HEK293 (cell line): ENCODE measurements around the gene NCAPG2.

Experiments
- CTCF ChIA-PET: fragments of 350-600 bp; formaldehyde crosslinking; extraction: SDS; loops from one replicate; lab custom pipeline; 2021; ENCODE audit warnings: antibody characterized with exemption; lab: Yijun Ruan, JAX
- POLR2A ChIA-PET: fragments of 300-600 bp; formaldehyde crosslinking; extraction: SDS; loops from one replicate; lab custom pipeline; 2020; ENCODE audit warnings: antibody characterized with exemption, inconsistent platforms; lab: Yijun Ruan, JAX
- H3K27ac ChIP-seq: fragments of 200-500 bp; sonication (Bioruptor generic); 2 replicates; pipeline ENCODE4 v1.5.1; 2014; ENCODE audit warnings: low read depth, low read length, control low read depth, inconsistent platforms; ENCODE audit errors: extremely low read depth
- H3K36me3 ChIP-seq, 2 experiments: fragments of 200-500 bp in 1 of 2; sonication (Bioruptor generic) in 1 of 2; 1 replicate in 1 of 2; 2 replicates in 1 of 2; pipeline ENCODE4 v1.5.1; 2014 to 2017; ENCODE audit warnings: inconsistent platforms in 2 of 2, low read length in 2 of 2; ENCODE audit not compliant: control insufficient read depth in 2 of 2, insufficient read depth in 1 of 2
- H3K4me1 ChIP-seq: fragments of 200-500 bp; sonication (Bioruptor generic); 2 replicates; pipeline ENCODE4 v1.5.1; 2014; ENCODE audit warnings: mild to moderate bottlenecking, low read length, inconsistent platforms; ENCODE audit not compliant: control insufficient read depth, insufficient read depth
- H3K4me3 ChIP-seq: 2 replicates; pipeline ENCODE4 v1.5.1; 2011; ENCODE audit warnings: low read depth, mild to moderate bottlenecking, control low read depth, low read length, moderate library complexity
- H3K9me3 ChIP-seq: fragments of 200-500 bp; sonication (Bioruptor generic); 2 replicates; pipeline ENCODE4 v1.5.1; 2014; ENCODE audit warnings: low read depth, low read length, inconsistent platforms; ENCODE audit not compliant: control insufficient read depth, insufficient read depth
- AEBP2 ChIP-seq: fragments of 450-650 bp; formaldehyde crosslinking; IDR thresholded peaks from 2 replicates; pipeline ENCODE4 v1.5.1; 2016; ENCODE audit warnings: missing biosample characterization, missing genetic modification characterization, borderline replicate concordance
- GLIS2 ChIP-seq: fragments of 450-650 bp; formaldehyde crosslinking; IDR thresholded peaks from 2 replicates; pipeline ENCODE4 v1.5.1; 2016; ENCODE audit warnings: missing biosample characterization, missing genetic modification characterization
- KLF7 ChIP-seq: fragments of 450-650 bp; formaldehyde crosslinking; IDR thresholded peaks from 2 replicates; pipeline ENCODE4 v1.5.1; 2016; ENCODE audit warnings: missing biosample characterization, missing genetic modification characterization, borderline replicate concordance
- OVOL3 ChIP-seq: fragments of 450-650 bp; formaldehyde crosslinking; IDR thresholded peaks from 2 replicates; pipeline ENCODE4 v1.5.1; 2016; ENCODE audit warnings: missing biosample characterization, missing genetic modification characterization
- PRDM1 ChIP-seq: fragments of 450-650 bp; formaldehyde crosslinking; IDR thresholded peaks from 2 replicates; pipeline ENCODE4; 2016; ENCODE audit warnings: missing biosample characterization, missing genetic modification characterization
- ZBTB1 ChIP-seq: fragments of 450-650 bp; formaldehyde crosslinking; IDR thresholded peaks from 2 replicates; pipeline ENCODE4 v1.5.1; 2016; ENCODE audit warnings: missing biosample characterization, missing genetic modification characterization
- ZBTB20 ChIP-seq: fragments of 450-650 bp; formaldehyde crosslinking; IDR thresholded peaks from 2 replicates; pipeline ENCODE4 v1.5.1; 2016; ENCODE audit warnings: missing biosample characterization, missing genetic modification characterization
- ZNF112 ChIP-seq: fragments of 450-650 bp; formaldehyde crosslinking; IDR thresholded peaks from 2 replicates; pipeline ENCODE4 v1.5.0; 2017; ENCODE audit warnings: missing biosample characterization, missing genetic modification characterization
- ZNF121 ChIP-seq: fragments of 450-650 bp; formaldehyde crosslinking; IDR thresholded peaks from 2 replicates; pipeline ENCODE4 v1.5.1; 2016; ENCODE audit warnings: missing biosample characterization, missing genetic modification characterization
- ZNF132 ChIP-seq: fragments of 450-650 bp; formaldehyde crosslinking; IDR thresholded peaks from 2 replicates; pipeline ENCODE4 v1.5.1; 2017; ENCODE audit warnings: missing biosample characterization, missing genetic modification characterization, borderline replicate concordance
- ZNF140 ChIP-seq: fragments of 450-650 bp; formaldehyde crosslinking; IDR thresholded peaks from 2 replicates; pipeline ENCODE4 v1.5.1; 2016; ENCODE audit warnings: missing biosample characterization, missing genetic modification characterization
- ZNF146 ChIP-seq: fragments of 450-650 bp; formaldehyde crosslinking; IDR thresholded peaks from 2 replicates; pipeline ENCODE4 v1.5.1; 2016; ENCODE audit warnings: missing biosample characterization, missing genetic modification characterization
- ZNF23 ChIP-seq: fragments of 450-650 bp; formaldehyde crosslinking; IDR thresholded peaks from 2 replicates; pipeline ENCODE4 v1.5.1; 2016; ENCODE audit warnings: missing biosample characterization, missing genetic modification characterization, borderline replicate concordance
- ZNF239 ChIP-seq: fragments of 450-650 bp; formaldehyde crosslinking; IDR thresholded peaks from 2 replicates; pipeline ENCODE4 v1.5.1; 2016; ENCODE audit warnings: missing biosample characterization, missing genetic modification characterization
- ZNF398 ChIP-seq: fragments of 450-650 bp; formaldehyde crosslinking; IDR thresholded peaks from 2 replicates; pipeline ENCODE4 v1.5.1; 2017; ENCODE audit warnings: missing biosample characterization, missing genetic modification characterization
- ZNF449 ChIP-seq: fragments of 450-650 bp; formaldehyde crosslinking; IDR thresholded peaks from 2 replicates; pipeline ENCODE4 v1.5.1; 2017; ENCODE audit warnings: missing biosample characterization, mild to moderate bottlenecking, missing genetic modification characterization, moderate library complexity
- ZNF48 ChIP-seq: fragments of 450-650 bp; formaldehyde crosslinking; IDR thresholded peaks from 2 replicates; pipeline ENCODE4 v1.5.1; 2016; ENCODE audit warnings: missing biosample characterization, missing genetic modification characterization
- ZNF529 ChIP-seq: fragments of 450-650 bp; formaldehyde crosslinking; IDR thresholded peaks from 2 replicates; pipeline ENCODE4 v1.5.1; 2017; ENCODE audit warnings: missing genetic modification characterization, missing biosample characterization; ENCODE audit not compliant: insufficient replicate concordance
- ZNF530 ChIP-seq: fragments of 450-650 bp; formaldehyde crosslinking; IDR thresholded peaks from 2 replicates; pipeline ENCODE4 v1.5.1; 2016; ENCODE audit warnings: low read depth, missing biosample characterization, missing genetic modification characterization
- ZNF623 ChIP-seq: fragments of 450-650 bp; formaldehyde crosslinking; IDR thresholded peaks from 2 replicates; pipeline ENCODE4 v1.5.1; 2016; ENCODE audit warnings: missing biosample characterization, missing genetic modification characterization
- ZNF654 ChIP-seq: fragments of 450-650 bp; formaldehyde crosslinking; IDR thresholded peaks from 2 replicates; pipeline ENCODE4 v1.5.1; 2016; ENCODE audit warnings: low read depth, missing biosample characterization, missing genetic modification characterization
- ZNF777 ChIP-seq: fragments of 450-650 bp; formaldehyde crosslinking; IDR thresholded peaks from 2 replicates; pipeline ENCODE4 v1.5.1; 2017; ENCODE audit warnings: missing biosample characterization, missing genetic modification characterization, borderline replicate concordance
- ZNF791 ChIP-seq: fragments of 450-650 bp; formaldehyde crosslinking; IDR thresholded peaks from 2 replicates; pipeline ENCODE4 v1.5.1; 2016; ENCODE audit warnings: missing biosample characterization, missing genetic modification characterization
- ZSCAN30 ChIP-seq: fragments of 450-650 bp; IDR thresholded peaks from 2 replicates; pipeline ENCODE4 v1.5.1; 2018; ENCODE audit warnings: missing biosample characterization, mild to moderate bottlenecking, missing genetic modification characterization, moderate library complexity
- ZSCAN4 ChIP-seq: fragments of 450-650 bp; formaldehyde crosslinking; IDR thresholded peaks from 2 replicates; pipeline ENCODE4 v1.5.1; 2017; ENCODE audit warnings: missing biosample characterization, missing genetic modification characterization

Gene NCAPG2

GRCh38 chr7:158595068-158595467, 109.5 kb downstream of the NCAPG2 start (continued):
- TF ChIP-seq AEBP2 (tag by site-specific recombination) = no peak
- TF ChIP-seq ZSCAN4 = no peak
- no peak for TF ChIP-seq ZSCAN30 (tag by site-specific recombination)
- no peak for TF ChIP-seq KLF7
- no peak for TF ChIP-seq ZNF140 (tag by site-specific recombination)

GRCh38 chr7:158592541-158592940, 112.1 kb downstream of the NCAPG2 start:
- TF ChIP-seq ZNF239 (tag by site-specific recombination) (no peak), ZNF529 (no peak), ZNF48 (tag by site-specific recombination) (no peak), ZNF398 (tag by site-specific recombination) (no peak)
- TF ChIP-seq, all 188 proteins: peak for 0
- POLR2A ChIA-PET = no interaction called here
- no peaks in the 10 kb centered on the region for H3K9me3 ChIP-seq
- no peaks in the 10 kb centered on the region for H3K4me1 ChIP-seq
- CTCF ChIA-PET = no interaction called here
- no peaks in the 10 kb centered on the region for H3K36me3 ChIP-seq
- H3K27ac ChIP-seq = no peak overlapping the region
- no peak overlapping the region for H3K4me3 ChIP-seq

GRCh38 chr7:158591944-158592343, 112.7 kb downstream of the NCAPG2 start:
- TF ChIP-seq ZNF132 (no peak), PRDM1 (tag by site-specific recombination) (no peak)
- Histone ChIP-seq H3K4me3 (no peak overlapping the region), H3K4me1 (no peaks in the 10 kb centered on the region), H3K27ac (no peak overlapping the region), H3K9me3 (no peaks in the 10 kb centered on the region), H3K36me3 (no peaks in the 10 kb centered on the region)
- ChIA-PET CTCF (no interaction called here), POLR2A (no interaction called here)

GRCh38 chr7:158590181-158590530, 114.4 kb downstream of the NCAPG2 start:
- POLR2A ChIA-PET = no interaction called here
- no peak overlapping the region for H3K27ac ChIP-seq
- TF ChIP-seq ZBTB1 (tag by site-specific recombination) (no peak), ZNF449 (tag by site-specific recombination) (no peak), ZNF121 (tag by site-specific recombination) (no peak), ZNF112 (tag by site-specific recombination) (no peak), ZNF239 (tag by site-specific recombination) (no peak), KLF7 (no peak), GLIS2 (tag by site-specific recombination) (no peak), ZNF530 (tag by site-specific recombination) (no peak), ZNF791 (tag by site-specific recombination) (no peak), ZNF777 (tag by site-specific recombination) (no peak), ZNF23 (tag by site-specific recombination) (no peak), ZNF654 (tag by site-specific recombination) (no peak), ZNF146 (tag by site-specific recombination) (no peak), ZBTB20 (tag by site-specific recombination) (no peak), OVOL3 (tag by site-specific recombination) (no peak), ZNF623 (tag by site-specific recombination) (no peak)

More at GRCh38 chr7:158590181-158590530, 114.4 kb downstream of the NCAPG2 start:
- no peaks in the 10 kb centered on the region for H3K36me3 ChIP-seq
- CTCF ChIA-PET = no interaction called here
- no peaks in the 10 kb centered on the region for H3K4me1 ChIP-seq
- no peaks in the 10 kb centered on the region for H3K9me3 ChIP-seq
- H3K4me3 ChIP-seq = no peak overlapping the region
